GM19035 (cell line): ENCODE measurements around the gene RAB42.

Source experiments
- ATAC-seq: cut with Tn5 transposase; IDR thresholded peaks from one replicate; pipeline ENCODE4 v1.9.1; 2021; ENCODE audit not compliant: unreplicated experiment

The RAB42 gene

DNA sequence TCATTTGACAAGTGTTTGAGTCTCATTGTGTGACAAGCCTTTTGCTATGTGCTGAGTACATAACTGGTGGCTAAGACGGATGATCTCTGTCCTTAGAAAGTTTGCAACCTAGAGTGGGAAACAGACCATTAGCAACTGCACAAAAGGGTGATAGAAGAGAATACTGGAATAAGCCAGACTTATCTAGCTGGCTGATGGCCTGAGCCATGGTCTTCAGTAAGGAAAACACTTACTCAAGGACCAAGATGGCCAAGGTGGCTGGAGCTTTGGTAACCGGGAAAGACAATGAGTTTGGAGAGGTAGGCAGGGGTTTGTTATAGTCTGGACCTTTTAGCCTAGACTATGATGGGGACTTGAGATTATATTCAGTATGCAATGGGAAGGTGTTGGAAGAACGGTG is 52.4 kb downstream of the RAB42 start:
- ATAC-seq = no peak
